NOMO-1 (cell line): ENCODE data around the gene KAT7.
"Not testable (repeated sequence)": the region's sequence is repeated elsewhere in the genome, so short reads cannot be mapped to it uniquely, and the experiment has no call there.

Source experiments
- DNase-seq, 2 experiments: peaks; one replicate each; lab custom pipeline; 2025; ENCODE audit not compliant: unreplicated experiment in 2 of 2; lab: John Stamatoyannopoulos, UW

Gene KAT7

DNA sequence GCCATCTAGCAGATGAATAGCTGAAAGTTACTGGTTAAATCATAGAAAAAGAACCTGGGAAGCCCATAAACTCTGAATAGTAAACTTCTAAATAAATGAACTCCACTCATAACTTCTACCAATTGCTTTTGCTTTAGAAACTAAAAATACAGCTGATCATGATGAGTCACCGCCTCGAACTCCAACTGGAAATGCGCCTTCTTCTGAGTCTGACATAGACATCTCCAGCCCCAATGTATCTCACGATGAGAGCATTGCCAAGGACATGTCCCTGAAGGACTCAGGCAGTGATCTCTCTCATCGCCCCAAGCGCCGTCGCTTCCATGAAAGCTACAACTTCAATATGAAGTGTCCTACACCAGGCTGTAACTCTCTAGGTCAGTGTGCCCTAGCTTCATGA lies 9.7 kb downstream of the KAT7 start:
- DNase-seq: no peak

DNA sequence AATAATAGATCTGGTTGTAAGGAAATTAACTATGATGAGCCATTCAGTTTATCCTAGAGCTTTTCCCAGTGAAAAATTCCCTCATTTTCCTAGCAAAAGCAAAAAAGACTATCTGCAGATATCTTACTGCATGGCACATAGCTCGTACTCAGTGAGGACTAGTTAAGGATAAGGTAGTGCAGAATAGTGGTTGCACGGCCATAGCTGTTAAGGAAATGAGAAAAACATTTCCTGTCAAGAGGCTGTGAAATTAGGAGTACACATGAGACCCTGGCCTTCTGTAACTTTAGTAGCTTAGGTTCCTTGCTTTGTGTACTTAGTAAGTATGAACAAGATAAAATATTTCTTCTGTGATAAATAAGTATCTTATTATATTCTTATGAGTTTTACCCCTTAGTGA lies 10.3 kb downstream of the KAT7 start:
- DNase-seq: no peak

DNA sequence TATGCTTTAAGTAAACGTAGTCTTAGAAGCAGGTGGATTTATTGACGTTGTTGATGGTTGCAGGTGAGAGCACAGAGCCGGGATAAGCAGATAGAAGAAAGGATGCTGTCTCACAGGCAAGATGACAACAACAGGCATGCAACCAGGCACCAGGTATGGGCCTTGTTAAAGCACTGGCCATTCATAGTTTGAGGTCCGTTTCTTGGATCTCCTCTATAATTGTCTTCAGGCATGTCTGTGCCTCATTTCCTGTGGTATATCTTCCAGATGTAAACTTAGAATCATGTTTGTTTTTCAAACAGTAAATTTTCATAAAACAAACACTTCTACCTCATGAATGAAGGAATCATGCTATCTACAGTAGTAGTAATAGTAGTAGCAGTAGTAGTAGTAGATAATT lies 20.6 kb downstream of the KAT7 start:
- DNase-seq: no peak

DNA sequence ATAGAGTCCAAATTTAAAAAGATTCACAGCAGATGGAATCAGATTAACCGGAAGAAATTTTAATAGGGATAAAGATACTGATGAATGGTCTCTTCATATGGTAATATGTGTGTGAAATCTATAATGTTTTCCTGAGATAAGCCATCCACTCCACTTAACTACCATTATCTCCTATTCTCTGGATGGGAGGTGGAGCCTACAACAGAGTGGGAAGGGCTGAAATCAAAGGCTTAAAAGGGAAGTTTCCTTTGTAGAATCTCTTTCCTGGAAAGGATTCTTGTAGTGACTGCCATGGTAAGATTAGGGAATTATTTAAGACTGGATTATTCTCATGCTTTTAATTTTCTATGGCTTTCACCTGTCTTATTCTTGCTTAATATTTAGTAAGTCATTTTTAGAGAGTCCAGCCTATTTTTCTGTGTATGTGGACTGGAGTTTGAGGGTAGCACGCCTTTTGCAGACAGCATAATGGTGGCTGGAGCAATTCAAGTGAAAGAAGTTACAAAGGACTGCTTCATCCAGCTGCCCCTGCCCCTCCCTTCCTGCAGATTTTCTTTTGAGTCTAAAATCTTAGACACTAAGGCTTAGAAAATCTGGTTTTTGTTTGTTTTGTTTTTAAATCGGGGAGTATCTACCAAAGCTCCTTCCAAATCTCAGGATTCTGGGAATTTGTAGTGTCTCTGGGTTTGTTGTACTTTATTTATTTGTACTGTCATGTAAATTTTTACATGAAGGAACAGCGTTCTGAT lies 26.5 kb downstream of the KAT7 start:
- DNase-seq: no peak

DNA sequence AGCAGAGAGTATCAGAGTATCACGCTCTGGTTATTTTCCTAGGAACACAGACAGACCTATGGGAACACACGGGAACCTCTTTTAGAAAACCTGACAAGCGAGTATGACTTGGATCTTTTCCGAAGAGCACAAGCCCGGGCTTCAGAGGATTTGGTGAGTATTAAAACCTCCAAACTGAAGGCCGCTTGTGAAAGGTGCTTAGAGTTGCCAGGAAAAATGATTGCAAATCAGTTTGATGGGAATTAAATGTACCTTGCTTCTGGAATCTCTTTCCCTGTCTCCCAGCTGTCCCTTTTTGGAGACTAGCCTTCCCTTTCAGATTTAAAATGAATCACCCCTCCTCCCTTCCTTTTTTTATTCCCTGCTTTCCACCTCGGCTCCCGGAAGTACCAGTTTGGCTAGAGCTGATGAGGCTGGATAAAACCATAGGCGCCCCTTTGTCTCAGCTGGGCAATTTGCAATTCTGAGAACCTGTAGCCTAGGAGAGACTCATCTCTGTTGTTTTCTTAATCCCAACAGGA lies 27.3 kb downstream of the KAT7 start:
- no peak for DNase-seq

DNA sequence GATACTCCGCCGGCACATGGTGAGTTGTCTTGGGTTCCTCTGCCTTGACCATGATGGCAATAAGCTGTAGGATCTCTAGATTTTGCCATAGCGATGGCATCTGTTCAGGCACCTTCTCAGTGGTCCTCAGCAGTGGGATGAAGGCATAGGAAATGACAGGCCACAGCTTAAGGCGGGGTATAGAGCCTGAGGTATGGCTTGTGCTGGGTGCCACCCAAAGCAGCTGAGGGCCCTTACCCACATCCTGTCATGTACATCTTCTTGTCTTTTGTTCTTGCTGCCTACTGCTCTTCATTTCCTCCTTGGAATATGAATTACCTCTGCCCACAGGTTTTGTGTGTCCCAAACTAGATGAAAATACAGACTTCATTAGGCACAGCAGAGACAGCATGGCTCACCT lies 29.5 kb downstream of the KAT7 start:
- no peak for DNase-seq

DNA sequence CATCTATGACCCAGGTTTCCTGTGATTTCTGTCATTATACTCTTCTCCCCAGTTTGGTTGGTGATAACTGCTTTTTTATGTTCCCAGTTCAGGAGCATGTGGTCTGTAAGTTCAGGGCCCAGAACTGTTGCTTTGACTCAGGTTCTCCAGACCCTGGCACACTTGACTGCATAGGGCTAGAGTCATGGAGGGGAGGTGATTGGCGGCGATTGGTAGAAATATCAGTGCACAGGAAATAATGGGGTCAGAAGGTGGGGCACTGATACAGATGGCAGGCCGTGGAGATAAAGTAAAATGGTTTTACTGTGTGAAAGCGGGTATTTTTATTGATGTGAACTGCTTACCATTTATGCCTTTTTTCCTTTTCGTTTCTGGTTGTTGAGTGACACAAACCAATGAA lies 30.7 kb downstream of the KAT7 start:
- DNase-seq: no peak

DNA sequence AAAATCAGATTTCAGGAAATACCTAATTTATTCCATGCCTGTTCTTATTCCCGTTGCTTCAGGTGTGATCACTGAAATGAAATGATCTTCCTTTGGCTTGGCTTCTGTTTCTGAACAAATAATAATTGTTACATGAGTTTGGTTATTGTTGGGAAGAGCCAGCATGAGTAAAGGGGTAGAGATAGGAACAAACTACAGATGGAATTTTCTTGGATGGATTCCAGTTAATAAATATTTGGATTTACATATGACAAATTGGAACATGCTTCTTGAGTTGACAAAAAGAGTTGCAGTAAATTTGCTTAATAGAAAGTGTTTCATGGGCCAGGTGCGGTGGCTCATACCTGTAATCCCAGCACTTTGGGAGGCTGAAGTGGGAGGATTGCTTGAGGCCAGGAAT lies 31.2 kb downstream of the KAT7 start:
- DNase-seq: no peak

DNA sequence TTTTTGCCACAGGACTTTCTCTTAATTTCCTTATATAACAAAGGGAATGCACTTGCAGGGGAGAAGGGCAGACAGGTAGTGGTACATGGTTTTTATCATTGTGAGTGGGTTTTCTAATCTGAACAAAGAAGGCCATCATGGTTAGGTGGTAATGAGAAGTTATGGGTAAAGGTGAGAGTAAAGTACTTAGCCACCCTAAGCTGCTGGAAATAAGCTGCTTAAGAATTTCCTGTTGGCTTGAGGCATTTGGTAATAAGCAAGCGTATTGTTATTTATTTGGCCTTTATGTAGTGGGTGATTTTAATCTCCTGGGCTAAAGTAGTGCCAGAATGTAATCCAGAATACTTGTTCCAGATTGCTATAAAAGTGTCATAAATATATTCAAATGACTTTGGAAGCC lies 32.3 kb downstream of the KAT7 start:
- DNase-seq: no peak

DNA sequence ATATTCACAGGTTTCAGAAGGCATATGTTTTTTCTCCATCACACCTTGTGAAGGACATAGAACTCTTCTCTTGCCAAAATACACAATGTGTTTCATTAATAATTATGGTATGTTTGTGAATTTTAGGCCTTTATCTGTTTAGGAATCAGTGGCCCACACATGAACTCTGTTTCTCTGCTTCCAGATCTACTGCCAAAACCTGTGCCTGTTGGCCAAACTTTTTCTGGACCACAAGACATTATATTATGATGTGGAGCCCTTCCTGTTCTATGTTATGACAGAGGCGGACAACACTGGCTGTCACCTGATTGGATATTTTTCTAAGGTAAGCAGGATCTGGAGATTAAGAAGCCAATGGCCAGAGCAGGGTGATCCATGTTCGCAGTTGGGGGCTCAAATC lies 33.0 kb downstream of the KAT7 start:
- DNase-seq: no peak

DNA sequence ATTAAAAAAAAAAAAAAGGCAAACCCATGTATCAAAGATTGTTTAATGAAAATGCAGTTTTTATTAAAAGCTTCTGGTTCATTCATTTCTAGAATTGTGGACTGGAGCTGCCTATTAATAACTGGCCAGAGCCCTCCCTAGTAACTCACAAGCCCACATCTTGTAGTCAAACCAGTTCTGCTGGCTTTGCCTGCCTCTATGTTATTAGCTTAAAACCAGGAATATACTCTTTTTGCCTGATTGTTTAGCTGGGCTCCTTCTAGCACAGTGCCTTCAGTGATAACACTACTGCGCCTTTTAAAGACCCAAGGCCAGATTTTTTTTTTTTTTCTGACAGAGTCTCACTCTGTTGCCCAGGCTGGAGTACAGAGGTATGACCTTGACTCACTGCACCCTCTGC lies 33.4 kb downstream of the KAT7 start:
- DNase-seq: no peak

DNA sequence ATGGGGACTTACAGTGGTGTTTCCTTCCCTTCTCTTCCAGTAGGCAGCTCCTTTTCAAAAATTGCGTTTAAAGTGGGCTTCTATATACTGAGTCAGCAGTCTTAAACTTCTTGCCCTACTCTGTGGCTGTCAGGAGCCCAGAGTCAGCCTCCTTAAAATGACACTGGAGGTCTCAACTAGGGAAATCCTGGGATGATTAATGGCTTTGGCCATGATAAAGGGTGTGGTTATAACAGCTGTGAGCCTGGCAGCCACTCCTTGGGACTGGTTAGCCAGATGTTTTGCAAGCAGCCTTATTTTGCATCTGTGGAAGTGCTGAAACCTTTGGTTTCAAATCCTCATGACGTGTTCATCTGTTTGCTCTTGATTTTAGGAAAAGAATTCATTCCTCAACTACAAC lies 34.3 kb downstream of the KAT7 start:
- no peak for DNase-seq

DNA sequence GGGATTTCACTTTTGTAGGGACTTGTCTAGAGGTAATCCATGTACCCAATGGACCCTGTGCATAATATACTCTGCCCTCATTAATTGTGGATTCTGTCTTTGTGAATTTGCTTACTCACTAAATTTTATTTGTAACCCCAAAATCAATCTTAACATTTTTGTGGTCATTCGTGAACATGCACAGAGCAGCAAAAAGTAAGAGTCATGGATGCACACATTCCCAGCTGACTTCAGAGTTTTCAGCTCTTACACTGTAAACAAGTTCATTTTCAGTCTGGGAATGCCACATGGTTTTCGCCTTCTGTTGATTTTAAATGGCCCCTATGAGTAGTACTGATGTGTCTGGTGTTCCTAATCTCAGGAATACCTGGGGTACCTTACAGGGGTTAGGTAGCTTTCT lies 35.1 kb downstream of the KAT7 start:
- no peak for DNase-seq

DNA sequence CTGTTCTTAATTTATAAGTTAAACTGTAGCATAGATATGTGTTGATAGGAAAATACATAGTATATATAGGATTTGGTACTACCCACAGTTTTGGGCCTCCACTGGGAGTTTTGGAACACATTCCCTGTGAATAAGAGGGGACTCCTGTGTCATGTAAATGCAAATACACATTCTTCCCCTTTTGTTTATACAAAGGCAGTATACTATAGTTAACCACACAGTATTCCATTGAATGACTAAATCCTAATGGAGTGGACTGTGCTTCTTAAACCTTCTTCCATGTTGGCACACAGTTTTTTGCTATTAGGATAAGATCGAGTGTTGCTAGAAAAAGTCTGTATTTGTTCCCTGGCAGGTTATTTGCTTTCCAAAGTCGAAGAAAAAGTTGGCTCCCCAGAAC lies 37.2 kb downstream of the KAT7 start:
- DNase-seq: no peak

DNA sequence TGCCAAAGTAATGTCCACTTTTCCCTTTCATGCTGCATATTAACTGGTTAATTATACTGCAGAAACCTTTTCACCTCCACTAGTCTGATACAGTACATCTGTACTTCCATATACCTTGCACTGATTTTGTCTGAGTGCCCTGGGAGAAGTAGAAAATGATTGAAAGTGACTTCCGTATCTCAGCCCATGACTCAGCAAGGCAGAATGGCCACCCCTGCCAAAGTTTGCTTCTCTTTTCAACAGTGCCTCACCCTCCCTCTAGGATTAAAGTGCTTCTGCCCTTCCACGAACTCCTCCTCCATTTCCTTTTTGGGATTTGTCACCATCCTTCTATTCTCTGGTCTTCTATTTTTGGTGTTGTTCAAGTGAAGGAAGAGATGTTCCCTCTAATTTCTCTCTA lies 39.8 kb downstream of the KAT7 start:
- not testable (repeated sequence) for DNase-seq

DNA sequence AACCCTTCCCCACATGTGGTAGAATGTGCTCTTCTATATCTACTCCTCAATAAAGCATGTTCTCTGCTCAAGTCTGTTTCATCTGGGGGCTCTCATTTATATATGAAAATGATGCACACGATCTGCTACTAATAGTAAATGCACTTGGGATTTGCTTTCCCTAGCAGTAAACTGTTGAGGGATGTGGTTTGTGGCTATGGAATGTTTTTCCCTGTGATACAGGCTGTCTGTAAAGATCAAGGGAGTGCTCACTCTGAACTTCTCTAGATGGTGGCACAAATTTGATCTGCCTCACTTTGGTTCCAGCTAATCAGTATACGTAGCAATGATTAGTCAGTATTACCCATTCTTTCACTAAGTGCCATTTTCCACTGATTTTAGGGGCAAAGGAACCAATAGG lies 40.5 kb downstream of the KAT7 start:
- no peak for DNase-seq

DNA sequence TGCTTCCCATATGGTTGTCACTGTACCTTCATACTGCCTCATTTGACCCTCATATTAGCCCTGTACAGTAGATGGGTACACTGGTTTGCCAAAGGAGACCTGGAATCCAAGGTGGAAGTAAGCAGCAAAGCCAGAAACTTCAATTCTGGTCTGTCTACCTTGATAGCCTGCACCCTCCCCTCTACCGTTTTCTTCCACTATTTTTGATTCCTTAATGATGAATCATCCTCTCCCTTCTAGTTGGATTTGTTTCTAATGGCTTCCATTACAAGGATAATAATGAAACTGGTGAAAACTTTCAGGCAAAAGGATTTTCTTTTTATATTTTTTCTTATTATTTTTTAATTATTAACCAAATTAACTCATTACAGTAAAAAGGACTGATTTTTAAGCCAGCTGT lies 42.1 kb downstream of the KAT7 start:
- DNase-seq: no peak

DNA sequence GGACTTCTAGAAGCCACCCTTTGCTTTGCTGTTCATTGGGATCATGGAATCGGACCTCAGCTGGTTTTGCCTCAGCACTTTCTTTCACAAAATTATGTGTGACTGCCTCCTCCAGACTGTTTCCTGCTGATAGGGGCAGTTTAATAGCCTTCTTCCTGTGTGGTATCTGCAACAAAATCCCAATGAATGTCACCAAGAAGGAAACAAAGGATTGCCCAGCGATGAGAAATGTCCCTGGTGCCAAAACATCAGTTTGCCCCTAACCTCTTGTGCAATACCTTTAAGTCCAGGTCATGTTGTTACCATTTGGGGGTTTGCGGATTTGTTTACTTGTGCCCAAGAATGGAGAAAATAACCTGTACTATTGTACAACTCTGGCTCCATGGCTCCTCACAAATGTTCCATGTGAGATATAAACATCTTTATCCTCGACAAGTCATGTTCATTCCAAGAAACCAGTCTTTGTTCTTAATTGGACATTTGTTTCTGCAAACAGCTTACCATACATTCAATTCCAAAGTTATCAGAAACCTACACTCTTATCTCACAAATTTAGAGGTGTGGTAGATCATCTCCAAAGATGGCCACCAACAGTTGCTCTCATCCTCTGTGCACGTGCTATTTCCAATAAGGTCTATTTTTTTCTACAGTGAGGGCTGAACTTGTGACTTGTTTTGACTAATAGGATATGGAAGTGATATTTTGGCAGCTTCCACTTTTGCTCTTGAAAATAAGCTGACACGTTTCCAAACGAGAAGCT lies 44.5 kb downstream of the KAT7 start:
- no peak for DNase-seq

DNA sequence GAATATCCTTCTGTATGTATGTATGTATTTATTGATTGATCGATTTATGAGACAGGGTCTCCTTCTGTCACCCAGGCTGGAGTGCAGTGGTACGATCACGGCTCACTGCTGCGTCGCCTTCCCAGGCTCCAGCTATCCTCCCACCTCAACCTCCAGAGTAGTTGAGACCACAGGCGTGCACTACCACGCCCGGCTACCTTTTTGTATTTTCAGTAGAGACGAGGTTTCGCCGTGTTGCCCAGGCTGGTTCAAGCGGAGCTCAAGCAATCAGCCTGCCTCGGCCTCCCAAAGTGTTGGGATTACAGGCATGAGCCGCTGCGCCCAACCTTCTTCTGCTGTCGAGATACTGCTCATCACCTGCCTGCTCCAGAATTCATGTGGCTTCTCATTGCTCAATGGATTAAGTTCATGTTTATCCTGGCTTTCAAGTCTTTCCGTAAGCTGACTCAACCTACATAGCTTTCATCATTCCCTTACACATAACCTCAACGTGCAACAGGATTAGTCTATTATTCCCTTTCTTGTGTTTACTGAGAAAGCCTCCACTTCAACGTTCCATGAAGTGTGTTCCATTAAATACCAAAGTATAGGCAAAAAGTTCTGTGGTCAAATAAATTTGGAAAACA lies 45.8 kb downstream of the KAT7 start:
- no peak for DNase-seq

DNA sequence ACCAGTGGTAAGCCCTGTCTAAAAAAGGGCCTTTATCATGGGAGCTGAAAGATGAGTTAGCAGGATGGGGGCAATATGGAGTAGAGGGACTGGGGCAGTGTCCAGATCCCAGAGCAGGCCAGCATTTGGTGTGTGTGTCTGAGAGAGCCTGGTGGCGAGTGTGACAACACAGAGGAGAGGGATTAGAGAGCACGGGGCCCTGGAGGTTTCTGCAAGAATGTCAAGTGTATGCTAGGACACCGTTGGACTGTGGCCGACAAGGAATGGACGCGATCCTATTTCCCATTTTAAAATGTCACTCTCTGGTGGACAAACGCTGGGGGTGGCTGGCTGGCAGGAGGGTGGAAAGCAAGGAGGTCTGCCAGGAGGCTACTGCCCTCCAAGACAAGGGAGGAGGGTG lies 47.0 kb downstream of the KAT7 start:
- DNase-seq: no peak

DNA sequence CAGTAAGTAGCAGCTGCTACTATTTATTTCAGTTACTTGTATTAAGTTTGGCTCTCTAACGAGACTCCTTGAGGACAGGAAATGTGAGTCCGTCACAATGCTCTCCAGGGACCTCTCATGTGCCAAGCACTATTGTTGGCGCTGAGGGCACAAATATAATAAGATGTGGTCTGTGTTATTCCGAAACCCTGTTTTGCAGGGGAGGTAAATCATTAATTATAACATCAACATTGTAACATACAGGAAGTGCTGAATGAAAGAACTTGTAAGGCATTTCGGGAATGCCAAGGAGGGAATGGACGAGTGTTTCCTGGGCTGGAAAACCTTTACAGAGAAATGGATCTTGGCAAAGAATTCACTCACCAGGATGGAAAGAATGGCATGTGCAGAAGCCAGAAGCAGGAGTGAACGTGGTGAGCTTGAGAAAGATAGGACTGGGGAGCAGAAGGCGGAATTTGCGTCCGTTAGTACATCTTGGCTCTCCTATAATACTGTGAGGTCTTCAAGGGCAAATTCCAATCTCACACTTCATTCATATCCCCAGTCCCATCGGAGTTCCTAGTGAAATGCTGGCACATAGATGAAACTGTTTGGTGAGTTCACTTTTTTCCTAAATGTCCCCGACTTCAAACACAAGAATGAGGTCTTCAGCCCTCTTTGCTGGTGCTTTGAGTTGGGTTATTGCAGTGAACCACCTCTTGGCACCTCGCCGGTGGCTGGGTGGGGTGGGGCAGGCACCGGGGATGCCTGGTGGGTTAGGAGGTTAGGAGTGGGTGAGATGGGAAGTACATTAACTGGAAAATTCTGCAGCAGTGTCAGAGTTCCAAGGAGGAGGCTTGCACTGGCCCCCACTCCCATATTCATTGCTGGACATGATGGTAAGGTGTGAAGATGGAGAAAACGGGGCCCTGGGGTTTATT lies 47.9 kb downstream of the KAT7 start:
- no peak for DNase-seq
